Epithelial cell of esophagus (primary cell): ENCODE results near the gene UBXN11.
A peak's percentile ranks its signal among the peaks of the same experiment; 100 is the strongest.
"Not testable (repeated sequence)": the region's sequence is repeated elsewhere in the genome, so short reads cannot be mapped to it uniquely, and the experiment has no call there.

ENCODE experiments used
- DNase-seq: peaks from one replicate; pipeline ENCODE4 v3.0.0; 2010; ENCODE audit warnings: low read depth
- H3K4me3 ChIP-seq: 2 replicates; pipeline ENCODE4 v1.5.1; 2011; ENCODE audit warnings: mild to moderate bottlenecking, low read length, control low read depth
- CTCF ChIP-seq: IDR thresholded peaks from 2 replicates; pipeline ENCODE4 v1.5.1; 2011; ENCODE audit warnings: low read depth, mild to moderate bottlenecking, low read length, control low read depth, inconsistent platforms; ENCODE audit not compliant: insufficient read depth; ENCODE audit errors: missing control alignments

UBXN11 gene

GRCh38 chr1:26336477-26337205 lies 30.2 kb upstream of the UBXN11 start:
- peak overlapping the region; percentile 73 for H3K4me3 ChIP-seq
- TF ChIP-seq CTCF = no peak
- DNase-seq = peak; percentile 95

GRCh38 chr1:26335774-26336476 lies 29.5 kb upstream of the UBXN11 start:
- H3K4me3 ChIP-seq = peak overlapping the region; percentile 73
- DNase-seq = no peak
- no peak for TF ChIP-seq CTCF

GRCh38 chr1:26333312-26333711 lies 26.9 kb upstream of the UBXN11 start:
- not testable (repeated sequence) for H3K4me3 ChIP-seq, DNase-seq

GRCh38 chr1:26330276-26330675 lies 23.8 kb upstream of the UBXN11 start:
- TF ChIP-seq CTCF = no peak

GRCh38 chr1:26329380-26329779 lies 22.9 kb upstream of the UBXN11 start:
- H3K4me3 ChIP-seq, DNase-seq: not testable (repeated sequence)

More at GRCh38 chr1:26330276-26330675, 23.8 kb upstream of the UBXN11 start:
- no peak for DNase-seq
- no peak overlapping the region for H3K4me3 ChIP-seq

GRCh38 chr1:26328597-26328996 lies 22.2 kb upstream of the UBXN11 start:
- DNase-seq = no peak
- no peak overlapping the region for H3K4me3 ChIP-seq
- no peak for TF ChIP-seq CTCF

- peak; percentile 85 for DNase-seq
- no peak for TF ChIP-seq CTCF
- no peak overlapping the region for H3K4me3 ChIP-seq
Measured at GRCh38 chr1:26327956-26328362, 21.5 kb upstream of the UBXN11 start.

- DNase-seq = no peak
- TF ChIP-seq CTCF = no peak
- no peak overlapping the region for H3K4me3 ChIP-seq
Measured at GRCh38 chr1:26324550-26324949, 18.1 kb upstream of the UBXN11 start.
